Natural killer cell (primary cell): ENCODE data around the gene LENG9. TPM values are rescaled to one million over a fixed set of nuclear protein-coding genes. Genes with fewer than 3 reads are reported as not detected.

Experiments used
- ATAC-seq, 3 donors: fragments of 150-1000 bp in 2 of 3; fragments of 200-7000 bp in 1 of 3; cut with Tn5 transposase; 1 replicate in 1 of 3; 2 replicates in 2 of 3; pipeline ENCODE4 v1.10.0; 2021; ENCODE audit warnings: mild to moderate bottlenecking in 2 of 3, moderate library complexity in 2 of 3
- DNase-seq, 2 donors: peaks; one replicate each; pipeline versions ENCODE4 v3.0.0 to v3.0.0-alpha.2; 2013 to 2021; ENCODE audit warnings: mixed read lengths in 1 of 2
- H3K27ac ChIP-seq: one replicate; pipeline ENCODE4 v1.5.1; 2013; ENCODE audit warnings: mild to moderate bottlenecking, low read length
- H3K27me3 ChIP-seq: one replicate; pipeline ENCODE4 v1.6.1; 2013; ENCODE audit warnings: low read length; ENCODE audit not compliant: control insufficient read depth, insufficient read depth
- H3K36me3 ChIP-seq: one replicate; pipeline ENCODE4 v1.6.1; 2013; ENCODE audit warnings: low read length; ENCODE audit not compliant: control insufficient read depth, insufficient read depth
- H3K4me1 ChIP-seq: one replicate; pipeline ENCODE4 v1.6.1; 2013; ENCODE audit warnings: low read length; ENCODE audit not compliant: control insufficient read depth, insufficient read depth
- H3K4me3 ChIP-seq: one replicate; pipeline ENCODE4 v1.5.1; 2013; ENCODE audit warnings: low read length
- H3K9me3 ChIP-seq: one replicate; pipeline ENCODE4 v1.6.1; 2013; ENCODE audit warnings: low read length; ENCODE audit not compliant: control insufficient read depth, insufficient read depth
- H3K27ac Mint-ChIP-seq, 2 donors: one replicate each; pipeline ENCODE4 v1.8.0; 2022; ENCODE audit warnings: mild to moderate bottlenecking in 2 of 2, mixed read lengths in 2 of 2, moderate library complexity in 1 of 2
- H3K27me3 Mint-ChIP-seq, 2 donors: one replicate each; pipeline ENCODE4 v1.8.0; 2022; ENCODE audit warnings: low read depth in 2 of 2, mixed read lengths in 2 of 2
- H3K36me3 Mint-ChIP-seq: one replicate; pipeline ENCODE4 v1.8.0; 2022; ENCODE audit warnings: mixed read lengths
- H3K4me1 Mint-ChIP-seq, 2 donors: one replicate each; pipeline ENCODE4 v1.8.0; 2022; ENCODE audit warnings: mixed read lengths in 2 of 2
- H3K4me3 Mint-ChIP-seq: one replicate; pipeline ENCODE4 v1.8.0; 2022; ENCODE audit warnings: mild to moderate bottlenecking, moderate library complexity, mixed read lengths
- H3K9me3 Mint-ChIP-seq, 2 donors: one replicate each; pipeline ENCODE4 v1.8.0; 2022; ENCODE audit warnings: mixed read lengths in 2 of 2
- WGBS: methylation state at CpG from one replicate; pipeline ENCODE4 v1.1.7; 2013; ENCODE audit warnings: missing lambda C conversion rate; ENCODE audit not compliant: insufficient coverage; 5-methylcytosine and 5-hydroxymethylcytosine counted together
- intact Hi-C: fragments of 100-400 bp; cut with micrococcal nuclease; formaldehyde crosslinking; loops from one replicate; pipeline ENCODE4 v1.14.2; 2022
- total RNA-seq, 4 donors: library from RNA; stranded (reverse); fragments of 120-200 nt in 1 of 4; gene quantifications; one replicate each; pipeline versions ENCODE4 v1.2.3 to v1.2.4, GENCODE V29; 2013 to 2022
- TF ChIP-seq, protein P1 (sequence below): fragments of 200-600 bp; IDR thresholded peaks from one replicate; pipeline ENCODE4 v1.8.0; 2022; ENCODE audit warnings: antibody characterized with exemption

LENG9 gene
- total RNA-seq, 3 donors from 2014 or later (not counting 1 experiment from before 2014, with no cell fraction given): 3.2 to 5.6 (median 4.3) TPM

- ATAC-seq (no peak), DNase-seq (no peak)
- TF ChIP-seq, protein P1, sequence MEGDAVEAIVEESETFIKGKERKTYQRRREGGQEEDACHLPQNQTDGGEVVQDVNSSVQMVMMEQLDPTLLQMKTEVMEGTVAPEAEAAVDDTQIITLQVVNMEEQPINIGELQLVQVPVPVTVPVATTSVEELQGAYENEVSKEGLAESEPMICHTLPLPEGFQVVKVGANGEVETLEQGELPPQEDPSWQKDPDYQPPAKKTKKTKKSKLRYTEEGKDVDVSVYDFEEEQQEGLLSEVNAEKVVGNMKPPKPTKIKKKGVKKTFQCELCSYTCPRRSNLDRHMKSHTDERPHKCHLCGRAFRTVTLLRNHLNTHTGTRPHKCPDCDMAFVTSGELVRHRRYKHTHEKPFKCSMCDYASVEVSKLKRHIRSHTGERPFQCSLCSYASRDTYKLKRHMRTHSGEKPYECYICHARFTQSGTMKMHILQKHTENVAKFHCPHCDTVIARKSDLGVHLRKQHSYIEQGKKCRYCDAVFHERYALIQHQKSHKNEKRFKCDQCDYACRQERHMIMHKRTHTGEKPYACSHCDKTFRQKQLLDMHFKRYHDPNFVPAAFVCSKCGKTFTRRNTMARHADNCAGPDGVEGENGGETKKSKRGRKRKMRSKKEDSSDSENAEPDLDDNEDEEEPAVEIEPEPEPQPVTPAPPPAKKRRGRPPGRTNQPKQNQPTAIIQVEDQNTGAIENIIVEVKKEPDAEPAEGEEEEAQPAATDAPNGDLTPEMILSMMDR: no peak
- Histone ChIP-seq H3K36me3 (no peaks in the 10 kb centered on the region), H3K9me3 (no peaks in the 10 kb centered on the region), H3K27ac (no peak overlapping the region), H3K27me3 (peaks cover 6% of the 10 kb centered on the region), H3K4me3 (no peak overlapping the region), H3K4me1 (peaks cover 38% of the 10 kb centered on the region)
- intact Hi-C loops: loop anchor here (10.0 kb wide), 1 partner anchor 357 kb away; the partner anchor contains the start of gene KIR2DS4
- Mint-ChIP-seq H3K36me3 (no peaks in the 10 kb centered on the region), H3K27me3 (peaks cover 39 to 46% of the 10 kb centered on the region in 2 donors), H3K4me1 (peaks cover 36 to 45% of the 10 kb centered on the region in 2 donors), H3K9me3 (no peaks in the 10 kb centered on the region), H3K4me3 (no peak overlapping the region), H3K27ac (no peak overlapping the region)
- WGBS: 94% methylated on average over 2 of the region's 3 CpGs
These were observed 14.1 kb upstream of the LENG9 start for GRCh38 chr19:54477650-54478049.

- H3K9me3 ChIP-seq: no peaks in the 10 kb centered on the region
- no peaks in the 10 kb centered on the region for H3K36me3 Mint-ChIP-seq
- peaks cover 29% of the 10 kb centered on the region for H3K4me1 ChIP-seq
- WGBS: 90% methylated on average over 11 of the region's 11 CpGs
- H3K27ac Mint-ChIP-seq: no peak overlapping the region
- no peak overlapping the region for H3K4me3 Mint-ChIP-seq
- H3K27ac ChIP-seq: no peak overlapping the region
- no peak for ATAC-seq
- intact Hi-C loops: loop anchor here (10.0 kb wide), 1 partner anchor 359 kb away; the partner anchor contains the start of gene KIR2DS4
- H3K9me3 Mint-ChIP-seq: no peaks in the 10 kb centered on the region
- H3K36me3 ChIP-seq: no peaks in the 10 kb centered on the region
- no peak for DNase-seq
- H3K4me3 ChIP-seq: no peak overlapping the region
- peaks cover 22 to 37% of the 10 kb centered on the region in 2 donors for H3K4me1 Mint-ChIP-seq
- TF ChIP-seq, protein P1: no peak
- peaks cover 41 to 43% of the 10 kb centered on the region in 2 donors for H3K27me3 Mint-ChIP-seq
- peaks cover 15% of the 10 kb centered on the region for H3K27me3 ChIP-seq
These were observed 12.1 kb upstream of the LENG9 start for GRCh38 chr19:54475706-54476105.

DNA sequence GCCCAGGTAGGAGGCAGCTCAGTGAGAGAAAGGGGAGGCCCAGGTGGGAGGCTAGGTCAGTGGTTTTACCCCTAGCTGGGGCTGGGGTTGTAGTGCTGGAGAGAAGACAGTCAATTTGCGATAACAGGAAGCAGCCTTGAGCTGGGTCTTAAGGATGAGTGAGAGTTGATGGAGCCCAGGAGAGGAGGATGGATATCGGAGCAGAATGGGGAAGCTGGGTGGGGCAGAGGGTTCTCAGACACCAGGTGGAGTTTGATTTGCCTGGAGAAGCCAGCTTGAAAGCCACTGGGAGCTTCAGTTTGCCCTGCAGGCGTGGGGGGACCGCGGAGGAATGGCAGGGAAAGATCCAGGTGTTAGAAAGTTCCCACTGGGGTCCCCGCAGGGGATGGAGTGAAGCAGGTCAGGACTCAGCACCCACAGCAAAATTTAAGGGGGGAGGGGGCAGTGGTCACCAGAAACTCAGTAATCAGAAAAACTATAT is 10.4 kb upstream of the LENG9 start:
- intact Hi-C loops: loop anchor here (10.0 kb wide), 1 partner anchor 361 kb away; the partner anchor contains the start of gene KIR2DS4
- Mint-ChIP-seq H3K27me3 (peaks cover 52 to 56% of the 10 kb centered on the region in 2 donors), H3K9me3 (no peaks in the 10 kb centered on the region), H3K4me3 (no peak overlapping the region), H3K27ac (no peak overlapping the region), H3K4me1 (peaks cover 6 to 30% of the 10 kb centered on the region in 2 donors), H3K36me3 (no peaks in the 10 kb centered on the region)
- Histone ChIP-seq H3K4me3 (no peak overlapping the region), H3K4me1 (peaks cover 19% of the 10 kb centered on the region), H3K27ac (no peak overlapping the region), H3K9me3 (no peaks in the 10 kb centered on the region), H3K36me3 (no peaks in the 10 kb centered on the region), H3K27me3 (peaks cover 28% of the 10 kb centered on the region)
- no peak for ATAC-seq
- no peak for DNase-seq
- WGBS: 70% methylated on average over 6 of the region's 6 CpGs
- TF ChIP-seq, protein P1: no peak
